K562 (cell line): Measurements from ENCODE around the gene LRRC25. TPM values are rescaled to one million over a fixed set of nuclear protein-coding genes. Genes with fewer than 3 reads are reported as not detected.

Source experiments
- ZBTB7A ChIP-seq: IDR thresholded peaks from 2 replicates; pipeline ENCODE4 v1.6.1; 2011; ENCODE audit warnings: low read depth, mild to moderate bottlenecking, low read length, moderate library complexity, borderline replicate concordance; ENCODE audit not compliant: control insufficient read depth
- polyA plus RNA-seq, 8 experiments: library from polyadenylated mRNA; depleted of rRNA in 4 of 8; stranded (reverse) in 5 of 8; unstranded in 3 of 8; fragments of >200 nt; fragmentation: Nextera tagmentation in 2 of 8; fragmentation: Illumina TruSeq in 1 of 8; extraction: Ambion mirVana in 2 of 8; extraction: Trizol in 1 of 8; gene quantifications; 2 replicates each; pipeline versions ENCODE4 v1.2.1 to v1.2.3, GENCODE V29; 2011 to 2014; ENCODE audit warnings: inconsistent platforms in 1 of 8, missing spikeins in 1 of 8
- total RNA-seq, 7 experiments: library from RNA; depleted of rRNA in 6 of 7; stranded (reverse); fragments of >200 nt in 6 of 7; fragmentation: Illumina TruSeq in 2 of 7; extraction: Trizol in 2 of 7; gene quantifications; 2 replicates each; pipeline versions ENCODE4 v1.2.1 to v1.2.3, GENCODE V29; 2011 to 2021; ENCODE audit warnings: low replicate concordance in 1 of 7
- TF ChIP-seq, protein P1 (sequence below): sonication (generic); formaldehyde crosslinking; IDR thresholded peaks from 2 replicates; pipeline ENCODE4 v1.9.0; 2022; ENCODE audit warnings: mild to moderate bottlenecking, missing genetic modification reagents
- TF ChIP-seq, protein P2 (sequence below), 2 experiments: fragments of 450-650 bp; formaldehyde crosslinking in 1 of 2; IDR thresholded peaks; 2 replicates each; pipeline versions ENCODE4 v1.4.0 to v1.6.1; 2014 to 2020; ENCODE audit warnings: mild to moderate bottlenecking in 2 of 2, borderline replicate concordance in 1 of 2, low read depth in 1 of 2

The LRRC25 gene
- total and polyA plus RNA-seq, 9 of the 15 experiments (the other 6 are each of a cell fraction or from before 2014, with no cell fraction given): 0.07 to 0.36 (median 0.10) TPM; not detected in 3

- peak; percentile 41; the same call in 1 of the 2 replicates for TF ChIP-seq ZBTB7A
- TF ChIP-seq, protein P1, sequence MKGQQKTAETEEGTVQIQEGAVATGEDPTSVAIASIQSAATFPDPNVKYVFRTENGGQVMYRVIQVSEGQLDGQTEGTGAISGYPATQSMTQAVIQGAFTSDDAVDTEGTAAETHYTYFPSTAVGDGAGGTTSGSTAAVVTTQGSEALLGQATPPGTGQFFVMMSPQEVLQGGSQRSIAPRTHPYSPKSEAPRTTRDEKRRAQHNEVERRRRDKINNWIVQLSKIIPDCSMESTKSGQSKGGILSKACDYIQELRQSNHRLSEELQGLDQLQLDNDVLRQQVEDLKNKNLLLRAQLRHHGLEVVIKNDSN (CRISPR knock-in tag): 0 out of 2 replicates have a peak, but pooled peaks have one; percentile 7
- TF ChIP-seq, protein P2, sequence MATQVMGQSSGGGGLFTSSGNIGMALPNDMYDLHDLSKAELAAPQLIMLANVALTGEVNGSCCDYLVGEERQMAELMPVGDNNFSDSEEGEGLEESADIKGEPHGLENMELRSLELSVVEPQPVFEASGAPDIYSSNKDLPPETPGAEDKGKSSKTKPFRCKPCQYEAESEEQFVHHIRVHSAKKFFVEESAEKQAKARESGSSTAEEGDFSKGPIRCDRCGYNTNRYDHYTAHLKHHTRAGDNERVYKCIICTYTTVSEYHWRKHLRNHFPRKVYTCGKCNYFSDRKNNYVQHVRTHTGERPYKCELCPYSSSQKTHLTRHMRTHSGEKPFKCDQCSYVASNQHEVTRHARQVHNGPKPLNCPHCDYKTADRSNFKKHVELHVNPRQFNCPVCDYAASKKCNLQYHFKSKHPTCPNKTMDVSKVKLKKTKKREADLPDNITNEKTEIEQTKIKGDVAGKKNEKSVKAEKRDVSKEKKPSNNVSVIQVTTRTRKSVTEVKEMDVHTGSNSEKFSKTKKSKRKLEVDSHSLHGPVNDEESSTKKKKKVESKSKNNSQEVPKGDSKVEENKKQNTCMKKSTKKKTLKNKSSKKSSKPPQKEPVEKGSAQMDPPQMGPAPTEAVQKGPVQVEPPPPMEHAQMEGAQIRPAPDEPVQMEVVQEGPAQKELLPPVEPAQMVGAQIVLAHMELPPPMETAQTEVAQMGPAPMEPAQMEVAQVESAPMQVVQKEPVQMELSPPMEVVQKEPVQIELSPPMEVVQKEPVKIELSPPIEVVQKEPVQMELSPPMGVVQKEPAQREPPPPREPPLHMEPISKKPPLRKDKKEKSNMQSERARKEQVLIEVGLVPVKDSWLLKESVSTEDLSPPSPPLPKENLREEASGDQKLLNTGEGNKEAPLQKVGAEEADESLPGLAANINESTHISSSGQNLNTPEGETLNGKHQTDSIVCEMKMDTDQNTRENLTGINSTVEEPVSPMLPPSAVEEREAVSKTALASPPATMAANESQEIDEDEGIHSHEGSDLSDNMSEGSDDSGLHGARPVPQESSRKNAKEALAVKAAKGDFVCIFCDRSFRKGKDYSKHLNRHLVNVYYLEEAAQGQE (IDR thresholded peaks at IDR 0.05; ENCODE audit: borderline replicate concordance): peak; percentile 83; the same call in 1 of the 2 replicates
- TF ChIP-seq, protein P2 (CRISPR knock-in tag; IDR thresholded peaks at IDR 0.05; ENCODE audit: low read depth): no peak
These were observed 10.6 kb upstream of the LRRC25 start (continued) for GRCh38 chr19:18408053-18408476.
